HG02623 (cell line): ENCODE results near the gene PPM1M.
"Not testable (repeated sequence)": the region's sequence is repeated elsewhere in the genome, so short reads cannot be mapped to it uniquely, and the experiment has no call there.

Experiments used
- ATAC-seq: cut with Tn5 transposase; IDR thresholded peaks from one replicate; pipeline ENCODE4 v1.9.1; 2021; ENCODE audit warnings: moderate library complexity; ENCODE audit not compliant: unreplicated experiment

The PPM1M gene

DNA sequence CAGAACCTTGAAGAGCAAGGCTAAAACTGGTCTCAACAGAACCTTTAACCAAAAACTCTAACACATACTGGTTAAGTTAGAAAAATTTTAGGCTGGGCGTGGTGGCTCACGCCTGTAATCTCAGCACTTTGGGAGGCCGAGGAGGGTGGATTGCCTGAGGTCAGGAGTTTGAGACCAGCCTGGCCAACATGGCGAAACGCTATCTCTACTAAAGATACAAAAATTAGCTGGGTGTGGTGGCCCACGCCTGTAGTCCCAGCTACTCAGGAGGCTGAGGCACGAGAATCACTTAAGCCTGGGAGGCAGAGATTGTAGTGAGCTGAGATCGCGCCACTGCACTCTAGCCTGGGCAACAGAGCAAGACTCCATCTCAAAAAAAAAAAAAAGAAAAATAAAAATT is 26.6 kb downstream of the PPM1M start:
- ATAC-seq, result not testable (repeated sequence)

DNA sequence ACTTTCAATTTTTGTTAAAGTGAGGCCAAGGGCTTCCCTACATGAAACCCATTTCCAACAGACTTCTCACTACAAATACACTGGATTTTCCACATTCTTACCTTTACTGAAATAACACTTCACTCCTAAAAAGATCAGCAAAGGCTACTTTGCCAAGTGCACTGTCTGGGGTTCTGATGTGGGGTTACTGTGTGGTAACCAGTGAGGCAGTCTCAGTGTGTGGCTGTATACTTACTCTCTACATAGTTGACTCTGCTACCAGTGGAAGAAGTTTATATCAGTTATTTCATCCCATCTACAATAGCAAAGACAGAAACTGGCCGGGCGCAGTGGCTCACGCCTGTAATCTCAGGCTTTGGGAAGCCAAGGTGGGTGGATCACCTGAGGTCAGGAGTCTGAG is 27.3 kb downstream of the PPM1M start:
- ATAC-seq, result no peak

DNA sequence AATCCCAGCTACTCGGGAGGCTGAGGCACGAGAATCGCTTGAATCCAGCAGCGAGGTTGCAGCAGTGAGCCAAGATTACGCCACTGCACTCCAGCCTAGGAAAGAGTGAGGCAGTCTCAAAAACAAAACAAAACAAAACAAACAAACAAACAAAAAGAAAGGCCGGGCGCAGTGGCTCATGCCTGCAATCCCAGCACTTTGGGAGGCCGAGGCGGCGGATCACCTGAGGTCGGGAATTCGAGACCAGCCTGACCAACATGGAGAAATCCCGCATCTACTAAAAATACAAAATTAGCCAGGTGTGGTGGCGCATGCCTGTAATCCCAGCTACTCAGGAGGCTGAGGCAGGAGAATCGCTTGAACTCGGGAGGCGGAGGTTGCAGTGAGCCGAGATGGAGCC is 29.2 kb downstream of the PPM1M start:
- ATAC-seq, result not testable (repeated sequence)

DNA sequence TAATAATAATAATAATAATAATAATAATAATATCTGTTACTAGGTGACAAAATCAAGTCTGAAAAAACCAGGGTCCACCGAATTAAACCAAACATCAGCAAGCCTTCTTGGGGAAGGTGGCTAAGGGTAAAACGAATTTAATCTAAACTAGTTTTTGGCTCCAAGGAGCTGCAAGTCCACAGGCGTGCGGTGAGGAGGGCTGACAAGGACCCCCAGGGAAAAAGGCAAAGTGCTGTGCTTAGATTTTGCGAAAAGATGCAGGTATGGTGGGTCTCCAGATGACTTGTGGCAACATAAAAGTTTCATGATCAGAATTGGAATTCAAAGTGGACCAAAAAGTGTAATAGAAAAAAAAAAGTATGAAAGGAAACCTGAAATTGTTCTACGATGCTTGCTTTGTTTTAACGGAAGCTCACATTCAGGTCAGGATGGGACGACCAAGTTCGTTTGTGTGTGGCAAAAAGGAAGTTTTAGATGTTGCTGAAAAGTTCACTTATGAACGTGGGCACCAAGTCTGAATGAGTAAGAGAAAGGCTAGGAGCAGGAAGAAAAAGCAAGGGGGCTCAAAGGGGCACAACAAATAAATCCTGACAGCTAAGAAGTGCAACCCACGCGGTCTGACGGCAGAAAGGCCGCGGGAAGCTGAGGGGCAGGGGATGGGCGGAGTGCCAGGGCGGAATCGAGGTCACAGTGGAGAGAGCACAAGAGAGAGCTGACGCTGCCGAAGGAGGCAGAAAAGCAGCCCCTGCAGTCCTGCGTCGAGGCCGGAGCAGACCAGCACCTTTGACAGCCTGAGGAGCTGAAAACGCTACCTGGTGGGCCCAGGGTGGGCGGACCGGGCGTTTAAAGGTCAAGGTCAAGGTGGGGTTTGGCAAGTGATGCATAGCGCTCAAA is 31.8 kb downstream of the PPM1M start:
- ATAC-seq, result no peak

DNA sequence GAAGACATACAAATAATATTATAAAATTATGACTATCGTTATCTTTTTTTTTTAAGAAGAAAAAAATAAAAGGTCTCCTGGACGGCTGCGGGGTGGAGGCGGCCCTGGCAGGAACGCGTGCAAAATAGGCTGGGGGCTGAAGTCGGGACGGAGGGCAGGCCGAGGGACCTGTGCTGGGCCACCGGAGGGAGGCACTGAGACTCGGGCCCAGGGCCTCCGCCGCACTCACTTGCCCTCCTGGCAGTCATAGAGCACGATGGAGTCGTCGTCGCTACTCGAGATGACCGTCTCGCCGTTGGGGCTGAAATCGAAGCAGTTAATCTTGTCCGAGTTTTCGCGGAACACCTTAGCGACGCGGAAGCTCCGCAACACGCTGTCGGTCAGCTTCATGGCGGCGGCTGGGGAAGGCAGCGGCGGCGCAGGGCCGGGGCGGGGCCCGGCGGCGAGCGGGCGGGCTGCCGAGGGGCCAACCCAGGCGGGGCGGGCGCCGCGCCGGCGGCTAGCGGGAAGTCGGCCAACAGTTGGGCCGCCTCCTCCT is 32.5 kb downstream of the PPM1M start:
- peak; percentile 56 for ATAC-seq

DNA sequence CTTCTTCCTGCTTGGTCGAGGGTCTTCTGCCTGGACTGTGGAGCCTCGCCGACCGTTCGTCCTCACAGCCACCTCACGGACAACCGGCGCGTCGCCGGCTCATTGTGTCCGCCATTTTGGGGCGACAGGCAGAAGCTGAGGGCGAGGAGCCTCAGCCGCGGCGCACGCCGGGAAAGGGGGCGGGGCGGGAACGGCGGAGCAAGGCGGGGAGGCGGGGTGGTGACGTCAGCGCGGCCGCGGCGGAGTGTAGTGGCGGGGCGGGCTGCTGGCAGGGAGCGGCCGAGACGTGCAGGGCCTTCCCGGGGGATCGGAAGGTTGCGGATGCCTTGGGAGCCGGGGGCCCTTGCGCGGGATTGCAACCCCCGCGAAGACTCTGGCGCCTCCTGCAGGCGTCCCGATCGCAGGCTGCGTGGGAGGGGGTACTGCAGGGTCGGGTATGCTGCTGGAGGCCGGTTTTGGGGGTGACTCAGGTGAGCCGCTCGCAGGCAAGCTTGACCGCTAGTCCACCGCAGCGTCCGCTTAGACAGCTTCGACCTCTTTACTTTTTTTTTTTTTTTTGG is 33.0 kb downstream of the PPM1M start, which contains the start of gene WDR82:
TSS of gene WDR82 (minus strand) at position 140 of the 560 bp plus-strand sequence. CDS start 288 bp downstream, outside the sequence.
- peak; percentile 89 for ATAC-seq

DNA sequence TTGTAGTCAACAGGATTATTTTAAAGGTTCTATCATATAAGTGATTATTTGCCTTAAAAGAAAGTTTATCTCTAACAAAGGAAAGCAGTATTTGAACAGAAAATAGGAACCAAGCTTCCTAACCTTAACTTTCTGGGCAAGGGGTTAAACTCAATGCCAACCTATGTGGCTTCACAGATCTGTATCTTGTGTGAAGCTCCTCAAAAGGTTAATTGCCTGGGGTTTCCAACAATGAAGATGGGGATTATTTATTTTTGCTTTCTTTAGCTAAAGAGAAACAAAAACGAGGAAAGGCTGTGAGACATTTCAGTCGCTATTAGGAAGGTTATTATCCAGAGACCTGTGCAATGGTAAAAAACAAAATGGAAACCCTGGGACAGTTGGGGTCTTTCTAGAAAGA is 34.0 kb downstream of the PPM1M start:
- no peak for ATAC-seq

DNA sequence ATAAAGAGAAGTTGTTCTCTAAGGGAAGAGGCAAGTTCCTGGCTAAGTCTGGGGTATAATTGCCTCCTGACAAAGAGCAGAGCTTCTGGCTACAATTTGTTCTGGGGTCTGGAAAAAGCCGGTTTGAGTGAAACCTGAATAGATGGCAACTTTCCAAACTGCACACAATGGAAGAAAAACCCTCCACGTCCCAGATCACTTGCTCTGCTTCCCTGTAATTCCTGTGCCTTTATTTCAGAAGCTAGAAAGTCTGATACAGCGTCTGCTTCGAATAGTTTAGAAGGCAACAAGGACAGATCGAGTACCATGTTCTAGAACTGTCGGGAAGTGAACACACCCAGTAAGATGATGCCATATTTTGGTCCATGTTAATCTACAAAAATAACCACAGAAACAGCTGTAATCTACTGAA is 34.5 kb downstream of the PPM1M start:
- ATAC-seq, result no peak

DNA sequence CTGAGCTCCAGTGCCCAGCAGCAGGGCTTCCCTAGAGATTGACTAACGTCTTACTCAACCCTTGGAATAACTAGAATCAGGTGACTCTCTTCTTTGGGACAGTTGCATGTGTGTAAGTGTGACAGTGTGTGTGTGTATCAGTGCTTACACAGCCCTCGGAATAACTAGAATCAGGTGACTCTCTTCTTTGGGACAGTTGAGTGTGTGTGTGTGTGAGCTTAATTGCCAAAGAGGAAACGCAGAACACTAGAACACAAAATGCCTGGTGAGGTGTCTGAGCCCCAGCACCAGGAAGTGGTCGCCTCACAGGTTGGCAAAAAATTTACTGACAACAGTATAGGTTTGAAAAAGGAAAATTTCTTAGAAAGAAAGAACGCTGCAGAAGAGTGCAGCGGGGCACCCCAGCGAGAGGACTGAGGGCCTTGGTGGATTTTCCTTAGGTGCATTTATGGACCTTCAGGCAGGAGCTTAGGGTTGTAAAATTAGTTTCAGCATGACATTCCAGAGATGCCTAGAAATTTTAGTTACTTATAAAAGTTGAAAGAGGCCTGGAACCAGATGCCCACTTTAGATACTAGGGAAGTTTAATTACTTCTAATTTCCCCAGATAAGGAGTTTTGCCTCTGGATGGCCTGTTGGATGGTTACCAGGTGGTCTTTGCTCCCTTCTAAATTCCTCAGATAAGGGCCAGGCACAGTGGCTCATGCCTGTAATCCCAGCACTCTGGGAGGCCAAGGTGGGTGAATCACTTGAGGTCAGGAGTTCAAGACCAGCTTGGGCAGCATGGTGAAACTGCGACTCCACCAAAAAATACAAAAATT is 36.6 kb downstream of the PPM1M start:
- no peak for ATAC-seq

DNA sequence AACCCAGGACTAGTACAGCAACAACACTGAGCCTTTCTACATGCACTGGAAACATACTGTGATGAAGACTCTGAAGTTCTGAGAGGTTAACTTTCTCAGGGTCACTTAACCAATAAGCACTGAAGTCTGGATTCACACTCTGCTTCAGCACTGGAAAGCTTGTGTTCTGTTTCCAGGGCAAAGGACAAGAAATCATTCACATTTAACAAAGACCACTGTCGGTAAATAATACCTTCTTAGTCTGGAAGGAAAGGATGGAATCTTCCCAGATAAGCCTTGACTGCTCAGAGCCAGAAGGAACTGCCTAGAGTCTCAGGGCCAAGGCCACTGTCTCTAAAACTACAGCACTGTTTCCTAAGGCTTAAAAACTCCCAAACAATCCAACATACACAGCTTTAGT is 37.7 kb downstream of the PPM1M start:
- ATAC-seq, result no peak

DNA sequence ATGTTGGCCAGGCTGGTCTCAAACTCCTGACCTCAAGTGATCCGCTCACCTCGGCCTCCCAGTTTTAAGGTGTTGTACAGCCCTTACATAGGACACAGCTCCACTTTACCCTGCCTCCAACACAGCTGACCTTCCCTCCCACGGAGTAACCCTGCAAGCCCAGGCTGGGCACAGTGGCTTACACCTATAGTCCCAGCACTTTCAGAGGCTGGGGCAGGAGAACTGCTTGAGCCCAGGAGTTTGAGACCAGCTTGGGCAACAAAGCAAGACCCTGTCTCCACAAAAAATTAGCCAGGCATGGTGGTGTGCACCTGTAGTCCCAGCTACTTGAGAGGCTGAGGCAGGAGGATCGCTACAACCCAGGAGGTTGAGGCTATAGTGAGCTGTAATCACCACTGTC is 38.5 kb downstream of the PPM1M start:
- not testable (repeated sequence) for ATAC-seq

DNA sequence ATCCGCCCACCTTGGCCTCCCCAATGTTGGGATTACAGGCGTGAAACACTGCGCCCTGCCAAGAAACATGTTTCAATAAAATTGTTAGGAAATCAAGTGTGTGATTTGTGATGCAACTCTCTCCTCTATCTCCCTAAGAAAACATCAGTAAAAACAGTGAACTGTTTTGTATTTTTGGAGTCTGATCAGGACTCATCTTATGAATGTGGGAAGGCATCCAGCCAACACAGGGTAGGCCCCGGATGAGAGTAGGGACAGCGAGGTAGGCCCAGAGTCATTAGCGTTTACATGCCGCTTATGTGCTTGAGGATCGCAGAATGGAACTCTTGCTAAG is 41.2 kb downstream of the PPM1M start:
- ATAC-seq, result no peak

DNA sequence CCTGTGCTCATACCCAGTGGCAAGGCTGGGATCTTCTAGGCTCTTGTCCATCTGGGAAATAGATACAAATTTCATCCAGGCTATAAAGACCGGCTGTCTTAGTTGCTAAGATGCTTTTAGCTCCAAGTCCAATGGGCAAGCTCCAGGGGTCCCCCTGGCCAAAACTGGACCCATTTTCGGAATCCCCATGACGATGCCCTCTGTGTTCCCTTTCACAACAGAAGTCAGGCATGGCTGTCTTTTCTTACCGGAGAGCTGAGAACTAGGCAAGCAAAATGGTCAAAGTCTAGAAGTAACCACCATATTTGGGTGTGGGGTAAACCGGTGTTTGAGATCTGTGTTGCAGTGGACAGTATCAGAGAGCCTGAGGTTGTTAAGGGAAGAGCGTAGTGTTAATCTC is 43.1 kb downstream of the PPM1M start:
- no peak for ATAC-seq

DNA sequence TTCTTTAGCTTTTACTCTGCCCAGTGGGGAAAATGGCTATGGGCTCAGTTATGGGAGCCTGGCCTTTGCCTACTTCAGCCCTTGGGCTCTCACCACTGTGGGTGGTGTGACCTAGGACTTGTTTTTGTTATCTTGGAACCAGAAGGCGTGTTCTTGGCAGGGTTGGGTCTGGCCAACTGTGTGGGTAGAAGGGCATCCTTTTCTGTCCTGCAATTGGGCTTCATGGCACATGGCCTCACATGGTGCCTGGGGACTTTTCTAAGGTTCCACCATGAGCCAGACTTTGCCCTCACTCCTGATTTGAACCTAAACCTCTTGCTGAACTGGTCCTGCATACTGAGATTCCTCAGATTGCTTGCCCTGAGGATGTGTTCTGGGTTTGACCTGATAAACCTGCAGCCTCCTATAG is 43.8 kb downstream of the PPM1M start:
- ATAC-seq, result no peak

DNA sequence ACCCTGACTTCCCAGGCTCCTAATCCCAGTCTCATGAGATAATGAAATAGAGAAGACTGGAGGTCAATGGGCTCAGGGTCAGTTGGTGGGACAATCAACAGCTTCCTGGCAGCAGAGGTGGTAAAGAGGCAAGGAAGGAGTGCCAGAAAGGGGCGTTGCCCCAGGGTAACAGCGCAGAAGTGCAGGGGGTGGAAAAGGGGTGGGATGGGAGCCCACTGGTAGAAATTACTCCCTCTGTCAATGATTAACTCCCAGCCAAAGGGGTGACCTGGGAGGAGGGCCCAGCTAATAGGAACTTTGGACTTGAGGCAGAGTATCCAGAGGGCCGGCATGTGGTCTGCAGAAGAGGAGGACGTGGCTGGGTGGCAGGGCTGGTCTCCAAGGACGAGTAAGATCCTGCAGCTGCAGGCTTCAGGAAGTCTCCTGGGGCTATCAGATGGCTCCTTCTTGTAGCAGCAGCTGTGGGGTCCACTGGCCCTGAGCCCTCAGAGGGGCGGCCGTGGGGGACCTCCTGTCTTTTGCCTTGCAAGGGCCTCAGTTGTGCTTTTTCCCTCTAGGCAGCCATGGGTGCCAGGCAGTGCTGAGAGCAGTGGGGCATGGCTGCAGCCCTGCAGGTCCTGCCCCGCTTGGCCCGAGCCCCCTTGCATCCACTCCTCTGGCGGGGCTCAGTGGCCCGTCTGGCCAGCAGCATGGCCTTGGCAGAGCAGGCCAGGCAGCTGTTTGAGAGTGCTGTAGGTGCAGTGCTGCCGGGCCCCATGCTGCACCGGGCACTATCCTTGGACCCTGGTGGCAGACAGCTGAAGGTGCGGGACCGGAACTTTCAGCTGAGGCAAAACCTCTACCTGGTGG is 44.4 kb downstream of the PPM1M start:
- no peak for ATAC-seq

DNA sequence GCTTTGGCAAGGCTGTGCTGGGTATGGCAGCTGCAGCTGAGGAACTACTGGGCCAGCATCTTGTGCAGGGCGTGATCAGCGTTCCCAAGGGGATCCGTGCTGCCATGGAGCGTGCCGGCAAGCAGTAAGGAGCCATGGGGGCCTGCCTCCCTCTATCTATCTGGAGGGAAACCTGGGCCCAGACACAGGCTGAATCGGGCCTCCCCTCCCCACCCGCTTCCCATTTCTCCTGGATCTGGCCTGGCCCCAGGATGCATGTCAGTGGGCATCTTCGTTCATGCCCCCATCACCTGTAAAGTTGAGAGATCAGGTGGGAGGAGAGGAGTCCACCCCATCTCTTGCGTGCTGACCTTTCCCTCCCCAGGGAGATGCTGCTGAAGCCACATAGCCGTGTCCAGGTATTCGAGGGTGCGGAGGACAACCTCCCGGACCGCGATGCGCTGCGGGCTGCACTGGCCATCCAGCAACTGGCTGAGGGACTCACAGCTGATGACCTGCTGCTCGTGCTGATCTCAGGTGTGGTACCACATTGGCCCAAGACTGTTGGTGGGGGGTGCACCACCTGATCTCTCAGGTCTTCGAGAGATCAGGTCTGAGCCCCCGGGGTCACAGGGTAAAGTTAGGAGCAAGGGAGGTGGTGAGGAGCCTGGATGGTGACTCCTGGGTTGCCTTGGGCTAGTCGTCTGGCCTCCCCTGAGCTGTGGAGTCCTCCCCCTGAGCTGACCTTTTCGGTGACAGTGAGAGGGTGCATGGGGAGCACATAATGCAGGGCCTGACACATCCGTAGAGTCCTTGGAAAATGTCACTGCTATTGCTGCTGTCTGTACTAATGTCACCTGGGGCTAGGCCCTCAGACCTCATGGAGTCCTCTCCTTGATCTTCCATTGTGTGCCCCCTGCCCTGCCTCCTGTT is 45.3 kb downstream of the PPM1M start:
- ATAC-seq, result no peak

DNA sequence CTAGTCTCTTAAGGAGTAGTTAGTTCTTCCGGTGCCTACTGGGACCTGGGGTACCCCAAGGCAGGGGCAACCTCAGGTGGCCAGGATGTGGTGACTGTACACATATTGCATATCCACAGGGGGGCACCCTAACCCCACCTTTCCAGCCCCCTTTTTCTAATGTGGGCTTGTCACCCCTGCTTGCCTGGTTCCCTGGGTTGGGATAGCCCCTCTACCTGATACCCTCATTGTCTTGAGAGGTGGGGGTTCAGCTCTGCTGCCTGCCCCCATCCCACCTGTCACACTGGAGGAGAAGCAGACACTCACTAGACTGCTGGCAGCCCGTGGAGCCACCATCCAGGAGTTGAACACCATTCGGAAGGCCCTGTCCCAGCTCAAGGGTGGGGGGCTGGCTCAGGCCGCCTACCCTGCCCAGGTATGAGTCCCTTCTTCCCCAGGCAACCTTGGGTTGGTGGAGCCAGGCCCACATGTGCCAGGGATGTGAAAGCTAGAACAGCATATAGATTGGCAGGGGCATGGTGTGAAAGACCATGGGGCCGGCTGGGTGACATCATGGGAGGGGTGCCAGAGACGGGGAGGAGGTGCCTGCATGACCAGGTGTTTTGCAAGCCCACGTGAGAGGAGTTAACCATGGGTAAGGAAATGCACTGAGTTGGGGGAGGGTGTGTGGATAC is 46.1 kb downstream of the PPM1M start:
- no peak for ATAC-seq

DNA sequence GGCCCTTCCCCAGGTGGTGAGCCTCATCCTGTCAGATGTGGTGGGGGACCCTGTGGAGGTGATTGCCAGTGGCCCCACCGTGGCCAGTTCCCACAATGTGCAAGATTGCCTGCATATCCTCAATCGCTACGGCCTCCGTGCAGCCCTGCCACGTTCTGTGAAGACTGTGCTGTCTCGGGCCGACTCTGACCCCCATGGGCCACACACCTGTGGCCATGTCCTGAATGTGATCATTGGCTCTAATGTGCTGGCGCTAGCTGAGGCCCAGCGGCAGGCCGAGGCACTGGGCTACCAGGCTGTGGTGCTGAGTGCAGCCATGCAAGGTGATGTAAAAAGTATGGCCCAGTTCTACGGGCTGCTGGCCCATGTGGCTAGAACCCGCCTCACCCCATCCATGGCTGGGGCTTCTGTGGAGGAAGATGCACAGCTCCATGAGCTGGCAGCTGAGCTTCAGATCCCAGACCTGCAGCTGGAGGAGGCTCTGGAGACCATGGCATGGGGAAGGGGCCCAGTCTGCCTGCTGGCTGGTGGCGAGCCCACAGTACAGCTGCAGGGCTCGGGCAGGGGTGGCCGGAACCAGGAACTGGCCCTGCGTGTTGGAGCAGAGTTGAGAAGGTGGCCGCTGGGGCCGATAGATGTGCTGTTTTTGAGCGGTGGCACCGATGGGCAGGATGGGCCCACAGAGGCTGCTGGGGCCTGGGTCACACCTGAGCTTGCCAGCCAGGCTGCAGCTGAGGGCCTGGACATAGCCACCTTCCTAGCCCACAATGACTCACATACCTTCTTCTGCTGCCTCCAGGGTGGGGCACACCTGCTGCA is 46.9 kb downstream of the PPM1M start:
- ATAC-seq, result no peak
